ENCODE results near the gene PCDHGA7.

- TF ChIP-seq CTCF (IDR thresholded peaks at IDR 0.05) (no peak), SIN3A (IDR thresholded peaks at IDR 0.05; ENCODE audit: borderline replicate concordance, insufficient read depth, low read depth, low read length) (no peak), REST (IDR thresholded peaks at IDR 0.05; ENCODE audit: insufficient read depth in 1 of 2, low read depth in 2 of 2, low read length in 1 of 2) (no peak)
Observed at GRCh38 chr5:141431286-141431685, 48.7 kb downstream of the PCDHGA7 start.
